Activated T-helper 2 cell treated with anti-CD3 and anti-CD28 coated beads, Interferon-gamma antibody, Interleukin-2, Interleukin-4, amounts not matched to agents 10 μg/mL and 5 μg/mL and 100 μg/mL, durations not matched to agents 14 hours and 24 hours and 36 hours (primary cell): ENCODE data around the gene WDHD1. TPM values are rescaled to one million over a fixed set of nuclear protein-coding genes. Genes with fewer than 3 reads are reported as not detected.
"Not testable (repeated sequence)": the region's sequence is repeated elsewhere in the genome, so short reads cannot be mapped to it uniquely, and the experiment has no call there.

Experiments used
- DNase-seq: peaks from one replicate; pipeline ENCODE4 v3.0.0; 2021; ENCODE audit warnings: low spot score
- H3K27ac Mint-ChIP-seq: one replicate; pipeline ENCODE4 v1.8.0; 2021; ENCODE audit warnings: mixed read lengths
- H3K27me3 Mint-ChIP-seq: one replicate; pipeline ENCODE4 v1.8.0; 2021; ENCODE audit warnings: low read depth, mixed read lengths
- H3K36me3 Mint-ChIP-seq: one replicate; pipeline ENCODE4 v1.8.0; 2021; ENCODE audit warnings: low read depth, mixed read lengths
- H3K4me1 Mint-ChIP-seq: one replicate; pipeline ENCODE4 v1.8.0; 2021; ENCODE audit warnings: low read depth, mixed read lengths
- H3K4me3 Mint-ChIP-seq: one replicate; pipeline ENCODE4 v1.8.0; 2021; ENCODE audit warnings: low read depth, mild to moderate bottlenecking, moderate library complexity, mixed read lengths
- H3K9me3 Mint-ChIP-seq: one replicate; pipeline ENCODE4 v1.8.0; 2021; ENCODE audit warnings: mixed read lengths
- intact Hi-C: fragments of 100-400 bp; cut with micrococcal nuclease; formaldehyde crosslinking; loops from one replicate; pipeline ENCODE4 v1.15.1; 2023
- total RNA-seq: library from RNA; stranded (reverse); gene quantifications from 2 replicates; pipeline ENCODE4 v1.2.3, GENCODE V29; 2022

Gene WDHD1
- total RNA-seq, 1 donor from 2014 or later: 51.3 TPM

DNA sequence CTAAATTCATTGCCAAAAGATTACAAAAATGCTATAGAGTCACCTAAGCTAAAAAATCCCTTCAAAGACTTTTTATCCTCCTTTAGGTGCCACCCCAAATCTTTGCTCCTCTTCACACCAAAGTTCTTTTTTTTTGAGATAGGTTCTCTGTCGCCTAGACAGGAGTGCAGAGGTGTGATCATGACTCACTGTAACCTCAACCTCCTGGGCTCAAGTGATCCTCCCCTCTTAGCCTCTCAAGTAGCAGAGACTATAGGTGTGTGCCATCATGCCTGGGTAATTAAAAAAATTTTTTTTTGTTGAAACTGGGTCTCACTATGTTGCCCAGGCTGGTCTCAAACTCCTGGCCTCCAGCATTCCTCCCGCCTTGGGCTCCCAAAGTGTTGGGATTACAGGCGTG, 47.9 kb downstream of the WDHD1 start:
- peaks cover 6% of the 10 kb centered on the region for H3K4me1 Mint-ChIP-seq
- intact Hi-C loops: no loop called here
- H3K27ac Mint-ChIP-seq: no peak overlapping the region
- peaks cover 49% of the 10 kb centered on the region for H3K36me3 Mint-ChIP-seq
- no peak overlapping the region for H3K4me3 Mint-ChIP-seq
- DNase-seq: no peak
- H3K27me3 Mint-ChIP-seq: no peaks in the 10 kb centered on the region
- no peaks in the 10 kb centered on the region for H3K9me3 Mint-ChIP-seq

DNA sequence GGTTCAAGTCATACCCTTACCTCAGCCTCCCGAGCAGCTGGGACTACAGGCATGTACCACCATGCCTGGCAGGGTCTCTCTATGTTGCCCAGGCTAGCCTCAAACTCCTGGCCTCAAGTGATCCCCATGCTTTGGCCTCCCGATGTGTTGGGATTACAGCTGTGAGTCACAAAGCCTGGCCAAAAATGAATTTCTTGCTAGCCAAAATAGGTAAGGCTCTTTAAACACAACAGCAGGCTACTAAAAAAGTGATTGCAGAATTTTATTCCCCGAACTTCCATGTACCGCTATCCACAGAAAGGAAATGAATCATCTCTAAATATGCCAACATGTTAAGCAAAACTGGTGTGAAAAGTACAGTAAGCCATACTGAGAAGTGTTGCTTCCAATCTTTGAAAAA, 50.6 kb downstream of the WDHD1 start:
- intact Hi-C loops: no loop called here
- H3K27ac Mint-ChIP-seq: no peak overlapping the region
- no peaks in the 10 kb centered on the region for H3K9me3 Mint-ChIP-seq
- H3K27me3 Mint-ChIP-seq: no peaks in the 10 kb centered on the region
- H3K36me3 Mint-ChIP-seq: peaks cover 48% of the 10 kb centered on the region
- H3K4me1 Mint-ChIP-seq: peaks cover 6% of the 10 kb centered on the region
- H3K4me3 Mint-ChIP-seq: no peak overlapping the region
- DNase-seq: no peak

DNA sequence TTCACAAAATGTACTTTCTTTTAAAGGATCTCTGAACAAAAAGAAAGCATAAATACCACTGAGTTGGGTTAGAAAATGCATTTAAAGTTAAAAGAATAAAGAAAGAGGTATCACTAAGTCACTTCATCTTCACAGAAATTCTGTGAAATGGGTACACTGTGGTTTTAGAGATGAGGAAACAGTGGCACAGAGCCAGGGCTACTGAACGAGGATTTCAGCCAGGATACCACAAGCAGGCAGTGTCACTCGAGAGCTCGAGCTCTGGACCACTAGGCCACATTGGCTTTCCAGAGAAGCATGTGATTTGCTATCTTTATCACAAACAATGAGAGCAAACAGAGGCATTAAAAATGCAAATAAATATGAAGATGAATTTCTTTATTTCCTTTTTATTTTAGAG, 51.0 kb downstream of the WDHD1 start:
- peaks cover 49% of the 10 kb centered on the region for H3K36me3 Mint-ChIP-seq
- intact Hi-C loops: no loop called here
- no peaks in the 10 kb centered on the region for H3K27me3 Mint-ChIP-seq
- no peak overlapping the region for H3K27ac Mint-ChIP-seq
- no peak overlapping the region for H3K4me3 Mint-ChIP-seq
- no peaks in the 10 kb centered on the region for H3K9me3 Mint-ChIP-seq
- H3K4me1 Mint-ChIP-seq: peaks cover 6% of the 10 kb centered on the region
- no peak for DNase-seq

DNA sequence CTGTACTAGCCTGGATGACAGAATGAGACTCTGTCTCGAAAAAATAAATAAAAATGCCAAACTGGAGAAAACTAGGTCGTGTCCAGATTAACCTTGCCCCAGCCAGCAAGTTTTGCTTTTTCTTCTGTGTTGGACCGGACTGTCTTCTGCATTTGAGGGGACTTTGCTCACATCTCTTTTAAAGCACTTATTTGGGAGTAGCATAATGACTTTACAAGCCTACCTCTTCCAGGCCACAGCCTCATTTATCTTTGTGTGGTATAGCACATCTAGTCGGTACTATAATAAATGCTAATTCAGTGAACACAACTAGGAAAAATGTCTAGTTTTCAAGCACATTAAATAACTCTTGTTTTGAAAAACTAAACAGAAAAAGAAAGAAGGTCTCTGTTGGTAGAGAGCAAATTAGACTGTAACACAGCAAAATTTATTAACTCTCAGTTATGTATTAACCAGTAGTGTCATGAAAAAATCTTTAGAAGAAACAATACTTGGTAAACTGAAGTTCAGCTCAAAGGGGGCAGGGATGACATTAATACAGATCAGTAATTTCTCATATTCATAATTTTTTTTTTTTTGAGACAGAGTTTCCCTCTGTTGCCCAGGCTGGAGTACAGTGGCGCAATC, 52.0 kb downstream of the WDHD1 start:
- Mint-ChIP-seq H3K27me3 (no peaks in the 10 kb centered on the region), H3K4me3 (no peak overlapping the region), H3K27ac (no peak overlapping the region), H3K36me3 (peaks cover 53% of the 10 kb centered on the region), H3K4me1 (peaks cover 6% of the 10 kb centered on the region), H3K9me3 (no peaks in the 10 kb centered on the region)
- no peak for DNase-seq
- intact Hi-C loops: no loop called here

DNA sequence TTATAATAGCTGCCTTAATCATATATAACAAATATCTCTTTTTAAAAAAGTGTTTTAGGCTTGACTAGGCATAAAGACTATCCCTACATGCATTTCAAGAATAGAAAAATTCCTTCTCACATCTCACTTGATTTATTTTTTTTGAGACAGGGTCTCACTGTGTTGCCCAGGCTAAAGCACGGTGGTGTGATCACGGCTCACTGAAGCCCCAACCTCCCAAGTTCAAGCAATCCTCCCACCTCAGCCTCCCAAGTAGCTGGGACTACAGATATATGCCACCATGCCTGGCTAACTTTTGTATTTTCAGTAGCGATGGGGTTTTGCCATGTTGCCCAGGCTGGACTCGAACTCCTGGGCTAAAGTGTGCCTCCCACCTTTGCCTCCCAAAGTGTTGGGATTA, 59.4 kb downstream of the WDHD1 start:
- peaks cover 61% of the 10 kb centered on the region for H3K36me3 Mint-ChIP-seq
- H3K9me3 Mint-ChIP-seq: no peaks in the 10 kb centered on the region
- no peak for DNase-seq
- no peaks in the 10 kb centered on the region for H3K27me3 Mint-ChIP-seq
- H3K4me3 Mint-ChIP-seq: no peak overlapping the region
- no peak overlapping the region for H3K27ac Mint-ChIP-seq
- peaks cover 5% of the 10 kb centered on the region for H3K4me1 Mint-ChIP-seq
- intact Hi-C loops: no loop called here

DNA sequence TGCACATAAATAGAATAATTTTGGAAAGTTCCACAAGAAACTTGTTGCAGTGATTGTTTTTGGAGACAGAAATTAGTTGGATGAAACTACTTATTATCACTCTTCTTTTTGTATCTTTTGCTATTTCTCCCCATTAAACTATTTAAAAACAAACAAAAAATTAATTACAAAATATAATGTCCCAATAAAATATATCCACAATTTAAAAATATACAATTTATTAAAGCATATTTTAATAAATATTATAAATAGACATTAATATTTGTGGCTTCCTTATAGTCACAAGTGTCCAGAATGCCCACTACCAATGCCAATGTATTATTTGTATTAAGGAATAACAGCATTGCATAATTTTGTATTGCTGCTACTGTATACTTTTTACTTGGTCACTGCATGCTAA, 71.8 kb downstream of the WDHD1 start:
- no peak overlapping the region for H3K27ac Mint-ChIP-seq
- intact Hi-C loops: no loop called here

DNA sequence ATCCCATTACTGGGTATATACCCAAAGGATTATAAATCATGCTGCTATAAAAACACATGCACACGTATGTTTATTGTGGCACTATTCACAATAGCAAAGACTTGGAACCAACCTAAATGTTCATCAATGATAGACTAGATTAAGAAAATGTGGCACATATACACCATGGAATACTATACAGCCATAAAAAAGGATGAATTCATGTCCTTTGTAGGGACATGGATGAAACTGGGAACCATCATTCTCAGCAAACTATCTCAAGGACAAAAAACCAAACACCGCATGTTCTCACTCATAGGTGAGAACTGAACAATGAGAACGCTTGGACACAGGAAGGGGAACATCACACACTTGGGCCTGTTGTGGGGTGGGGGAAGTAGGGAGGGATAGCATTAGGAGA, 73.3 kb downstream of the WDHD1 start:
- H3K27me3 Mint-ChIP-seq, H3K27ac Mint-ChIP-seq, H3K4me1 Mint-ChIP-seq, DNase-seq, H3K4me3 Mint-ChIP-seq, H3K9me3 Mint-ChIP-seq, intact Hi-C loops: not testable (repeated sequence)
- peaks cover 80% of the 10 kb centered on the region for H3K36me3 Mint-ChIP-seq

More for the DNA sequence above, 71.8 kb downstream of the WDHD1 start:
- Mint-ChIP-seq H3K4me1 (no peaks in the 10 kb centered on the region), H3K4me3 (no peak overlapping the region), H3K36me3 (peaks cover 78% of the 10 kb centered on the region), H3K9me3 (no peaks in the 10 kb centered on the region), H3K27me3 (no peaks in the 10 kb centered on the region)
- no peak for DNase-seq

DNA sequence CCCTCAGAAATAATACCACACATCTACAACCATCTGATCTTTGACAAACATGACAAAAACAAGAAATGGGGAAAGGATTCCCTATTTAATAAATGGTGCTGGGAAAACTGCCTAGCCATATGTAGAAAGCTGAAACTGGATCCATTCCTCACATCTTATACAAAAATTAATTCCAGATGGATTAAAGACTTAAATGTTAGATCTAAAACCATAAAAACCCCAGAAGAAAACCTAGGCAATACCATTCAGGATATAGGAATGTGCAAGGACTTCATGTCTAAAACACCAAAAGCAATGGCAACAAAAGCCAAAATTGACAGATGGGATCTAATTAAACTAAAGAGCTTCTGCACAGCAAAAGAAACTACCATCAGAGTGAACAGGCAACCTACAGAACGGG, 74.1 kb downstream of the WDHD1 start:
- DNase-seq, H3K4me3 Mint-ChIP-seq, H3K27me3 Mint-ChIP-seq, H3K9me3 Mint-ChIP-seq, intact Hi-C loops, H3K4me1 Mint-ChIP-seq, H3K27ac Mint-ChIP-seq: not testable (repeated sequence)
- peaks cover 80% of the 10 kb centered on the region for H3K36me3 Mint-ChIP-seq

DNA sequence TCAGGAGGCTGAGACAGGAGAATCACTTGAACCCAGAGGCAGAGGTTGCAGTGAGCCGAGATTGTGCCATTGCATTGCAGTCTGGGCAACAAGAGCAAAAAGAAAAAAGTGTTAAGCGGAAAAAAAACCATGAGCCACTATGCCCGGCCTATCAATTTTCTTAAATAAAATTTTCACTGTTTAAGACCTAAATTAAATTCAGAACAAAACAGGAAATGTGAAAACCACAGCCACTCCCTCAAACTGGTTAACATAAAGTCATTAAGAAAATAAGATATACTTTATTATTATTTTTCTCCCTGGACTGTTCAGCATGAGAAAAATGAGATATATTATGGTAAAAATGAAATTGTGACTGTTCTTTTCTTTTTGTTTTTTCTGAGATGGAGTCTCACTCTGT, 79.7 kb downstream of the WDHD1 start:
- no peak overlapping the region for H3K4me3 Mint-ChIP-seq
- intact Hi-C loops: no loop called here
- no peak for DNase-seq
- no peak overlapping the region for H3K27ac Mint-ChIP-seq
- H3K4me1 Mint-ChIP-seq: peaks cover 2% of the 10 kb centered on the region
- no peaks in the 10 kb centered on the region for H3K9me3 Mint-ChIP-seq
- peaks cover 70% of the 10 kb centered on the region for H3K36me3 Mint-ChIP-seq
- H3K27me3 Mint-ChIP-seq: no peaks in the 10 kb centered on the region

DNA sequence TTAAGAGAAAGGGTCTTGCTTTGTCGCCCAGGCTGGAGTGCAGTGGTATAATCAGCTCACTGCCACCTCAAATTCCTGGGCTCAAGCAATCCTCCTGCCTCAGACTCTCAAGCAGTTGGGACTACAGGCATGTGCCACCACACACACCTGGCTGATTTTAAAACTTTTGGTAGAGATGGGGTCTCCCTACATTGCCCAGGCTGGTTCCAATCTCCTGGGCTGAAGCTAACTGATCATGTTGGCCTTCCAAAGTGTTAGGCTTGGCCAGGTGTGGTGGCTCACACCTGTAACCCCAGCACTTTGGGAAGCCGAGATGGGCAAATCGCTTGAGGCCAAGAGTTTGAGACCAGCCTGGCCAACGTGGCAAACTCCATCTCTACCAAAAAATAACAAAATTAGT, 80.4 kb downstream of the WDHD1 start:
- DNase-seq: no peak
- intact Hi-C loops: no loop called here
- no peak overlapping the region for H3K27ac Mint-ChIP-seq
- H3K4me1 Mint-ChIP-seq: peaks cover 2% of the 10 kb centered on the region
- H3K9me3 Mint-ChIP-seq: no peaks in the 10 kb centered on the region
- H3K27me3 Mint-ChIP-seq: no peaks in the 10 kb centered on the region
- H3K4me3 Mint-ChIP-seq: no peak overlapping the region
- peaks cover 65% of the 10 kb centered on the region for H3K36me3 Mint-ChIP-seq

DNA sequence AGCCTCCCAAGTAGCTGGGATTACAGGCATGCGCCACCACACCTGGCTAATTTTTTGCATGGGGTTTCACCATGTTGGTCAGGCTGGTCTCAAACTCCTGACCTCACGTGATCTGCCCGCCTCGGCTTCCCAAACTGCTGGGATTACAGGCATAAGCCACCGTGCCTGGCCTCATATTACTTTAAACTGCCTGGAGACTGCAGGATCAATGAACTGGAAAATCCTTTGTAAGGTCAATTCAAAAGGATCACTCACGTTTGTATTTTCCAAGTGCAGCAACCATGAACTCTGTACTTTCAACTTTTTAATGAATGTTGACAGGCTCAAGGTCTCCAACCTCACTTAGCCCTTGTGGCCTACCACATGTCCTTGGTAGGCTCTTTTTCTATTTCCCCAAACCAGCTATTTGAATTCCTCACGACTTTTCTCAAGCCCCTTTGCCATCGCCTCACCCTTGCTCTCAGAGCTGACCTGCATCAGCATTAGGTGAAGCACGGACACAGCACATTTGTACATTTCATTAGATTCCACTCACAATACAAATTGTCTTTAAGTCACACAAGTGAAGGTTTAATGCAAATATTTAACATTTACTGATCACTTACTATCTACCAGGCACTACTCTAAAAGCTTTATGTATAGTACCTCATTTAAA, 82.0 kb downstream of the WDHD1 start:
- Mint-ChIP-seq H3K36me3 (peaks cover 65% of the 10 kb centered on the region), H3K27me3 (no peaks in the 10 kb centered on the region), H3K4me3 (no peak overlapping the region), H3K27ac (no peak overlapping the region), H3K9me3 (no peaks in the 10 kb centered on the region), H3K4me1 (peaks cover 2% of the 10 kb centered on the region)
- intact Hi-C loops: no loop called here
- DNase-seq: no peak

DNA sequence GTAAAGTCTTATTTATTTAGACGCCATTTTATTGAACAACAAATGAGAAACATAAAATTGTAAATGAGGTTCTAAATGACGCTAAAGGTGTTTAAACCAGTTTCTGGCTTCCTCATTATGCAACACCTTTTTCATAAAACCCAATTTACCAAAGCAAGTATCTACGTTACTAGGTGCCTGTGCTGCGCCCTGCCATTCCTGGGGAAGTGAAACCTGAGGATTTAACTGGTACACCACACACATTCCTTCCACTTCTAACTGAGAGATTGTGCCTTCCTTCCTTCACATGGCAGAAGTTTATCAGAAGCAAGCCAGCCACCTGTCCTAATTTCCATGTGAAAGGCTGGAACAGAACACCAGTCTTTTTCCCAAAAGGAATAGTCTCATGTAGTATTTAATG, 84.0 kb downstream of the WDHD1 start:
- no peak overlapping the region for H3K4me3 Mint-ChIP-seq
- DNase-seq: no peak
- H3K9me3 Mint-ChIP-seq: no peaks in the 10 kb centered on the region
- H3K4me1 Mint-ChIP-seq: peaks cover 2% of the 10 kb centered on the region
- no peaks in the 10 kb centered on the region for H3K27me3 Mint-ChIP-seq
- intact Hi-C loops: no loop called here
- peaks cover 50% of the 10 kb centered on the region for H3K36me3 Mint-ChIP-seq
- H3K27ac Mint-ChIP-seq: no peak overlapping the region

DNA sequence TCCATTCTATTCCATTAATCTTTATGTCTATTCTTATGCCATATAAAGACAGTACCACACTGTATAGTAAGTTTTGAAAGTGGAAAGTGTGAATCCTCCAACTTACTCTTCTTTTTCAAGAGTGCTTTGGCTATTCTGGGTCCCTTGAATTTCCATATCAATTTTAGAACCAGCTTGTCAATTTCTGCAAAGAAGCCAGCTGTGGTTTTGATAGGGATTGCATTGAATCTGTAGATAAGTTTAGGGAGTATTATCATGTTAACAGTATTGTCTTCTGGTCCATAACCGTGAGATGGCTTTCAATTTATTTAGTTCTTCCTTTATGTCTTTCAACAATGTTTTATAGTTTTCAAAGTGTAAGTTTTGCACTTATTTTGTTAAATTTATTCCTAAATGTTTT, 90.1 kb downstream of the WDHD1 start:
- no peaks in the 10 kb centered on the region for H3K9me3 Mint-ChIP-seq
- DNase-seq: no peak
- no peaks in the 10 kb centered on the region for H3K4me1 Mint-ChIP-seq
- no peak overlapping the region for H3K27ac Mint-ChIP-seq
- peaks cover 12% of the 10 kb centered on the region for H3K36me3 Mint-ChIP-seq
- H3K4me3 Mint-ChIP-seq: no peak overlapping the region
- intact Hi-C loops: no loop called here
- no peaks in the 10 kb centered on the region for H3K27me3 Mint-ChIP-seq
